ENCODE measurements around the gene MMP17.

The MMP17 gene

DNA sequence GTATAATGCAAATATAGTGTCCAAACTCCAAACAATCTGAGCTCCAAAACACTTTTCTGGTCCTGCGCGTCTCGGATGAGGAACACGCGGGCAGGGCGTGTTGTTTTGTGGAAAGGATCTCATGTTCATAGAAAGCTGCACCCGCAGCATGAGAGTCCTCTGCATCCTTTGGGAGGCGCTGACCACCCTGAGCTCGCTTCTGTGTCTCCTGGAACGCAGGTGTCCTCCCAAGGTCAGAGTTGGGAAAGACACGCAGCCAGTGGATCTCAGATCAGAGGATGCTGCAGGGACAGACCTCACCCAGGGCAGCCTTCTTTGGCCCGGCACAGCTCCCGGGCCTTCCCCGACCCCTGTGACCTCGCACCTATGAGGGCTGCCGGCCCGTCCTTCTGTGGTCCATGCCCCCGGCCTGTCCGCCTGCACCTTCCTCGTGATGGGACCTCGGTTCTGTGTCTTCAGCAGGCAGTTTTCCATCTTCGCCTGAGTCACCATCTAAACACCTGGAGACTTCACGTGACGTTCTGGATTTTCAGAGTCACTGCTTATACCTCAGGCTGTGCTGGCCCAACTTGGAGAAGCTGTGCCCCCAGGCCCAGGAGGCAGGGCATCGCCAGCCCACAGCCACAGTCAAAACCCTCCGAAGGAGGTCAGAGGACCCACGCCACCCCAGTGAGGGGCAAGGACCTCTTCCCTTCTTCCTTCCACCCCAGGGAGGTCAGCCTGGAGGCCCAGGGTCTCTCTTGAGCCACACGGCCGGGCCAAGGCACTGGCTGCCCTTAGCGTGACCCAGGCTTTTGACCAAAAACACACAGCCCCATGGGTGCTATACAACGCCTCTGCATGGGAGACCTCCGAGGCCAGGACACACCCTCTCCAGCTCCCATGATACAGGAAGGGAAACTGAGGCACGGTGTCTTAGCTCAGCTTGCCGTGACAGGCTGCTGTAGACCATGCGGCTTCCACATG, 25.9 kb downstream of the MMP17 start:
- TF ChIP-seq, protein P1, sequence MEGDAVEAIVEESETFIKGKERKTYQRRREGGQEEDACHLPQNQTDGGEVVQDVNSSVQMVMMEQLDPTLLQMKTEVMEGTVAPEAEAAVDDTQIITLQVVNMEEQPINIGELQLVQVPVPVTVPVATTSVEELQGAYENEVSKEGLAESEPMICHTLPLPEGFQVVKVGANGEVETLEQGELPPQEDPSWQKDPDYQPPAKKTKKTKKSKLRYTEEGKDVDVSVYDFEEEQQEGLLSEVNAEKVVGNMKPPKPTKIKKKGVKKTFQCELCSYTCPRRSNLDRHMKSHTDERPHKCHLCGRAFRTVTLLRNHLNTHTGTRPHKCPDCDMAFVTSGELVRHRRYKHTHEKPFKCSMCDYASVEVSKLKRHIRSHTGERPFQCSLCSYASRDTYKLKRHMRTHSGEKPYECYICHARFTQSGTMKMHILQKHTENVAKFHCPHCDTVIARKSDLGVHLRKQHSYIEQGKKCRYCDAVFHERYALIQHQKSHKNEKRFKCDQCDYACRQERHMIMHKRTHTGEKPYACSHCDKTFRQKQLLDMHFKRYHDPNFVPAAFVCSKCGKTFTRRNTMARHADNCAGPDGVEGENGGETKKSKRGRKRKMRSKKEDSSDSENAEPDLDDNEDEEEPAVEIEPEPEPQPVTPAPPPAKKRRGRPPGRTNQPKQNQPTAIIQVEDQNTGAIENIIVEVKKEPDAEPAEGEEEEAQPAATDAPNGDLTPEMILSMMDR (IDR thresholded peaks at IDR 0.05; ENCODE audit: low read length) = no peak
- no peak for TF ChIP-seq EZH2 (IDR thresholded peaks at IDR 0.05; ENCODE audit: borderline replicate concordance, low read length)
- Histone ChIP-seq H3K36me3 (ENCODE audit: insufficient read depth, low read length) (no peaks in the 10 kb centered on the region), H4K20me1 (ENCODE audit: insufficient read depth, low read length) (no peaks in the 10 kb centered on the region), H3K27ac (ENCODE audit: low read depth, low read length, poor library complexity, severe bottlenecking) (no peak overlapping the region), H3K4me3 (ENCODE audit: low read depth, low read length, poor library complexity, severe bottlenecking) (no peak overlapping the region), H3K27me3 (ENCODE audit: insufficient read depth, low read length) (peaks cover 12% of the 10 kb centered on the region), H3K79me2 (ENCODE audit: insufficient read depth, low read length) (no peaks in the 10 kb centered on the region), H3K4me1 (ENCODE audit: insufficient read depth, low read length, severe bottlenecking) (no peaks in the 10 kb centered on the region), H2AFZ (ENCODE audit: low read length) (no peak overlapping the region), H3F3A (ENCODE audit: insufficient read depth, low read length) (no peaks in the 10 kb centered on the region), H3K9ac (ENCODE audit: low read length) (no peak overlapping the region), H3K4me2 (ENCODE audit: low read length) (no peak overlapping the region), H3K9me3 (ENCODE audit: low read length) (no peaks in the 10 kb centered on the region), H3K9me2 (ENCODE audit: low read depth, low read length) (no peaks in the 10 kb centered on the region)

DNA sequence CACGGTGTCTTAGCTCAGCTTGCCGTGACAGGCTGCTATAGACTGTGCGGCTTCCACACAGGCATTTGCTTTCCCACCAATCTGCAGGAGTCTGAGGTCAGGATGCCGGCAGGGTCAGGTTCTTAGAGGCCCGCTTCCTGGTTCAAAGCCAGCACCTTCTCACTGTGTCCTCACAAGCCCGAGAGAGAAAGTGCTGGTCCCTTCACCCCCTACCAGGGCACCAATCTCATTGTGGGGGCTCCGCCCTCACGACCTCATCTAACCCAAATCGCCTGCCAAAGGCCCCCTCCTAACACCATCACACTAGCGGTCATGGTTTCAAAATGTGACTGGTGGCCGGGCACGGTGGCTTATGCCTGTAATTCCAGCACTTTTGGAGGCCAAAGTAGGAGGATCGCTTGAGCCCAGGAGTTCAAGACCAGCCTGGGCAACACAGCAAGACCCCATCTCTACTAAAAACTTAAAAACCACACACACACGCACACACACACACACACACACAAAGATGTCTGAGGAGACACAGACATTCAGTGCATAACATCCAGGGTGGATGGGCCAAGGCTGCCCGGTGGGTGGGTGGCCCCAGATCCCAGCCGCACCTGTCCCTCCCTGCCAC, 26.8 kb downstream of the MMP17 start:
- H3K9me3 ChIP-seq (ENCODE audit: low read length) = no peaks in the 10 kb centered on the region
- H3K9ac ChIP-seq (ENCODE audit: low read length) = no peak overlapping the region
- peaks cover 12% of the 10 kb centered on the region for H3K27me3 ChIP-seq (ENCODE audit: insufficient read depth, low read length)
- no peaks in the 10 kb centered on the region for H3K36me3 ChIP-seq (ENCODE audit: insufficient read depth, low read length)
- no peak overlapping the region for H3K4me3 ChIP-seq (ENCODE audit: low read depth, low read length, poor library complexity, severe bottlenecking)
- no peak overlapping the region for H3K27ac ChIP-seq (ENCODE audit: low read depth, low read length, poor library complexity, severe bottlenecking)
- no peak overlapping the region for H3K4me2 ChIP-seq (ENCODE audit: low read length)
- TF ChIP-seq, protein P1 (IDR thresholded peaks at IDR 0.05; ENCODE audit: low read length) = no peak
- TF ChIP-seq EZH2 (IDR thresholded peaks at IDR 0.05; ENCODE audit: borderline replicate concordance, low read length) = no peak
- H3F3A ChIP-seq (ENCODE audit: insufficient read depth, low read length) = no peaks in the 10 kb centered on the region
- no peaks in the 10 kb centered on the region for H3K4me1 ChIP-seq (ENCODE audit: insufficient read depth, low read length, severe bottlenecking)
- H3K79me2 ChIP-seq (ENCODE audit: insufficient read depth, low read length) = no peaks in the 10 kb centered on the region
- H2AFZ ChIP-seq (ENCODE audit: low read length) = no peak overlapping the region
- H4K20me1 ChIP-seq (ENCODE audit: insufficient read depth, low read length) = no peaks in the 10 kb centered on the region
- H3K9me2 ChIP-seq (ENCODE audit: low read depth, low read length) = no peaks in the 10 kb centered on the region

DNA sequence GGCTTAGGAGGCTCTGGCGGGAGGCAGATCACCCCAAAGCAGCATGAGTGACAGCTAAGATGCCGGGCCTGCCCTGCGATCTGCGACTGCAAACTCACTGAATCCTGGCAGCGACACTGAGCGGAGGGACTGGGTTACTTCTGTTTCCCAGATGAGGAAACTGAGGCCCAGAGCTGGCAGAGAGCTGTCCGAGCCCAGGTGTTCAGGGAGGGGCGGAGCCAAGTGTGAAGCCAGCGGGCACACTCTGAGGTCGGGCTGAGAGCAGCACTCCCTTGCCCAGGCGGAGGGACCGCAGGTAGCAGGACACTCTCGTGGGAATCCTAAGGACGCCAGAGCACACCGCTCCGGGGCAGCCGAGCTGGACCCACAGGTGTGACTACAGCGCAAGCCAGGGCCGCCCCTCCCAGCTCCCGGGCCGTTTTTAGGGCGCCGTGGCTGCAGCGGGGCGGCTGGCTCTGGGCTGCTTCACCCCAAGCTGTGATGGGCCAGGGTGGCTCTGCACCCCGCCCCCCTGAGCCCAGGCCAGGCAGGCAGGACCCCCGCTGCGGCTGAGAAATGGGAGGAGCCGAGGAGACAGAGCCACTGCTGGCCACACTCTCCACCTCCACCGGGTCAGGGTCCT, 27.4 kb downstream of the MMP17 start:
- TF ChIP-seq EZH2 (IDR thresholded peaks at IDR 0.05; ENCODE audit: borderline replicate concordance, low read length) = no peak
- TF ChIP-seq, protein P1 (IDR thresholded peaks at IDR 0.05; ENCODE audit: low read length) = no peak
- H3K4me2 ChIP-seq (ENCODE audit: low read length) = no peak overlapping the region

More for the DNA sequence above, 27.4 kb downstream of the MMP17 start:
- no peak overlapping the region for H3K9ac ChIP-seq (ENCODE audit: low read length)
- H3K9me3 ChIP-seq (ENCODE audit: low read length) = no peaks in the 10 kb centered on the region
- no peaks in the 10 kb centered on the region for H3F3A ChIP-seq (ENCODE audit: insufficient read depth, low read length)
- H3K27me3 ChIP-seq (ENCODE audit: insufficient read depth, low read length) = peaks cover 12% of the 10 kb centered on the region
- H2AFZ ChIP-seq (ENCODE audit: low read length) = no peak overlapping the region
- no peaks in the 10 kb centered on the region for H3K79me2 ChIP-seq (ENCODE audit: insufficient read depth, low read length)
- H3K36me3 ChIP-seq (ENCODE audit: insufficient read depth, low read length) = no peaks in the 10 kb centered on the region
- no peak overlapping the region for H3K4me3 ChIP-seq (ENCODE audit: low read depth, low read length, poor library complexity, severe bottlenecking)
- H3K9me2 ChIP-seq (ENCODE audit: low read depth, low read length) = no peaks in the 10 kb centered on the region
- no peaks in the 10 kb centered on the region for H4K20me1 ChIP-seq (ENCODE audit: insufficient read depth, low read length)
- no peaks in the 10 kb centered on the region for H3K4me1 ChIP-seq (ENCODE audit: insufficient read depth, low read length, severe bottlenecking)
- H3K27ac ChIP-seq (ENCODE audit: low read depth, low read length, poor library complexity, severe bottlenecking) = no peak overlapping the region

Data from OCI-LY1 (cell line).